Umbilical cord (tissue), 2 donors: ENCODE measurements around the gene CCDC9. TPM values are rescaled to one million over a fixed set of nuclear protein-coding genes. Genes with fewer than 3 reads are reported as not detected.
"Not testable (repeated sequence)": the region's sequence is repeated elsewhere in the genome, so short reads cannot be mapped to it uniquely, and the experiment has no call there.

Source experiments
- DNase-seq: peaks from one replicate; pipeline ENCODE4 v3.0.0-alpha.2; 2015; ENCODE audit warnings: low spot score
- total RNA-seq: library from RNA; depleted of rRNA; stranded (reverse); fragments of >200 nt; gene quantifications from one replicate; pipeline ENCODE4 v1.2.3, GENCODE V29; 2014; ENCODE audit warnings: low replicate concordance; ENCODE audit not compliant: insufficient read depth

CCDC9 gene
- total RNA-seq, 1 donor from 2014 or later = 4.6 TPM

DNA sequence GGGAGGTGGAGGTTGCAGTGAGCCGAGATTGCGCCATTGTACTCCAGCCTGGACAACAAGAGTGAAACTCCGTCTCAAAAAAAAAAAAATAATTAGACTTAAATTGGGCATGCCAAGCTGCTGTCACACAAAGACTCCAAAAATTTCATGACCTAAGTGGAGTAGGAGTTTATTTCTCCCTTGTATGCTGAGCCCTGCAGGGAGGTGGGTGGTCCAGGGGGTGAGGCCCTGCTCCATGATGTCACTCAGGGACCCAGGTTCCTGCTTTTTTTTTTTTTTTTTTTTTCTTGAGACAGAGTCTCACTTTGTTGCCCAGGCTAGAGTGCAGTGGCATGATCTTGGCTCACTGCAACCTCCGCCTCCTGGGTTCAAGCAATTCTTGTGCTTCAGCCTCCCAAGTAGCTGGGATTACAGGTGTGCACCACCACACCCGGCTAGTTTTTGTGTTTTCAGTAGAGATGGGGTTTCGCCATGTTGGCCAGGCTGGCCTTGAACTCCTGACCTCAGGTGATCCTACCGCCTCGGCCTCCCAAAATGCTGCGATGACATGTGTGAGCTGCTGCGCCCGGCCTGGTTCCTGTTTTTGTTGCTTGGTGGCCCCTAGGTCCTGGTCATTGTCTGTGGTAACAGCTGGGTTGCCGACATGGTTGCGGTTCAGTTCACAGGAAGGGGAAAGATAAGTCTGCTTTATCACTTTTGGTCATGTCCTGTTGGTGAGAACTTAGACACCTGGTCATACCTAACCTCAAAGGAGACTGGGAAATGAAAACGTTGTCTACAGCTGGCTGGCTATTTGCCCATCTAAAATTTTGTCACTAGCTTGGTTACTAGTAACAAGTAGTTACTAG lies 5.8 kb downstream of the CCDC9 start:
- DNase-seq = not testable (repeated sequence)

DNA sequence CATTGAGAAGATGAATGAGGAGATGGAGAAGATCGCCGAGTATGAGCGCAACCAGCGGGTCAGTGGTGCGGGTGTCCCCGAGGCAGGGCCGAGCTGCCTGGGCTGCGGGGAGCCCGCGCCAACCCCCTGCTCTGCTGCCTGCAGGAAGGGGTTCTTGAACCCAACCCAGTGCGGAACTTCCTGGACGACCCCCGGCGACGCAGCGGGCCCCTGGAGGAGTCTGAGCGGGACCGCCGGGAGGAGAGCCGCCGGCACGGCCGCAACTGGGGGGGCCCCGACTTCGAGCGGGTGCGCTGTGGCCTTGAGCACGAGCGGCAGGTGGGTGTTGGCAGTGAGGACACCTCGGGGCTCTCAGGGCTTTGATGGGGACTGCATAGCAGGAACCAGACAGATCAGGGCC lies 8.3 kb downstream of the CCDC9 start:
- no peak for DNase-seq

GRCh38 chr19:47266401-47266941 lies 10.1 kb downstream of the CCDC9 start:
- no peak for DNase-seq

GRCh38 chr19:47267350-47267759 lies 11.0 kb downstream of the CCDC9 start:
- no peak for DNase-seq

DNA sequence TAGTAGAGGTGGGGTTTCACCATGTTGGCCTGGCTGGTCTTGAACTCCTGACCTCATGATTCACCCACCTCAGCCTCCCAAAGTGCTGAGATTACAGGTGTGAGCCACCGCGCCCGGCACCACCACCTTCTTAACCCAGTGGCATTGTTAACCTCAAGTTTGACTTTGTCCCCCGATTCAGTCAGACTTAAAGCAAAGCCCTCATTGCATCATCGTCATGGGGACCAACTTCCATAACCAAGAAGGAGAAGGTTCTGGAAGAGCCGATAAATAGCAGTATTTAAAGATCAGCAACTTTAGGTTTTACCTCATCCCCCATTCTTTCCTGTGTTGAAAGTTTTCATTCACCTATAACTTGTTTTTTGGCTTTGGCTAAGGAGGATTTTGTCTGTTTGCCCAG lies 11.7 kb downstream of the CCDC9 start:
- DNase-seq = no peak

DNA sequence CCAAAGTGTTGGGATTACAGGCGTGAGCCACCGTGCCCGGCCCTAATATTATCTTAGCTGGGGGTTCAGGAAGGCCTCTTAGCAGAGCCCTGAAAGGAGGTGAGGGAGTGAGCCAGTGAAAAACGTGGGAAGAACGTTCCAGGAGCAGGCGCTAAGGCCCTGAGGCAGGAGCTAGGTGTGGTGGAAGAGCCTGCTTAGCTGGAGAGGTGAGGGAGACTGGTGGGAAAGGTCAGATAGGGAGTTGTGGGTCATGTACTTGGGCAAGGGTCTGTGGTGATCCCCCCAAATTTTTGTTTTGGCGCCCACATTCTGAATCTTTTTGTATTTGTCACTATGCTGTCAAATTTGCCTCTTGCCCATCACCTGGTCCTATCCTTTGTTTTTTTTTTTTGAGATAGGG lies 13.3 kb downstream of the CCDC9 start:
- DNase-seq = no peak

DNA sequence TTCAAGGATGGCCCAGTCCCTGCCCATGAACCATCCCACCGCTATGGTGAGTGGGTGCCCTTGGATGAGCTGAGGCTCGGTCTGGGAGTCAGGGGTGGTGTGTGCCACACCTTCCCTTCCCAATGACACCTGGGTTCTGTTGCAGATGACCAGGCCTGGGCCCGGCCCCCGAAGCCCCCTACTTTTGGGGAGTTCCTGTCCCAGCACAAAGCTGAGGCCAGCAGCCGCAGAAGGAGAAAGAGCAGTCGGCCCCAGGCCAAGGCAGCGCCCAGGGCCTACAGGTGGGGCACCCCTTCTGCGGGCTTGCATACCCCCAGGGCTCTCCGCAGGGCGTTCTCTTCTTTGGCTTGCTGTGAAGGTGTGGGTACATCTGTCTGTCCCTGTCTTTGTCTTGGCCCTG lies 14.1 kb downstream of the CCDC9 start:
- no peak for DNase-seq

GRCh38 chr19:47271949-47272348 lies 15.6 kb downstream of the CCDC9 start:
- DNase-seq = no peak

- peak; percentile 84 for DNase-seq
These were observed 16.4 kb downstream of the CCDC9 start for GRCh38 chr19:47272448-47273312.

DNA sequence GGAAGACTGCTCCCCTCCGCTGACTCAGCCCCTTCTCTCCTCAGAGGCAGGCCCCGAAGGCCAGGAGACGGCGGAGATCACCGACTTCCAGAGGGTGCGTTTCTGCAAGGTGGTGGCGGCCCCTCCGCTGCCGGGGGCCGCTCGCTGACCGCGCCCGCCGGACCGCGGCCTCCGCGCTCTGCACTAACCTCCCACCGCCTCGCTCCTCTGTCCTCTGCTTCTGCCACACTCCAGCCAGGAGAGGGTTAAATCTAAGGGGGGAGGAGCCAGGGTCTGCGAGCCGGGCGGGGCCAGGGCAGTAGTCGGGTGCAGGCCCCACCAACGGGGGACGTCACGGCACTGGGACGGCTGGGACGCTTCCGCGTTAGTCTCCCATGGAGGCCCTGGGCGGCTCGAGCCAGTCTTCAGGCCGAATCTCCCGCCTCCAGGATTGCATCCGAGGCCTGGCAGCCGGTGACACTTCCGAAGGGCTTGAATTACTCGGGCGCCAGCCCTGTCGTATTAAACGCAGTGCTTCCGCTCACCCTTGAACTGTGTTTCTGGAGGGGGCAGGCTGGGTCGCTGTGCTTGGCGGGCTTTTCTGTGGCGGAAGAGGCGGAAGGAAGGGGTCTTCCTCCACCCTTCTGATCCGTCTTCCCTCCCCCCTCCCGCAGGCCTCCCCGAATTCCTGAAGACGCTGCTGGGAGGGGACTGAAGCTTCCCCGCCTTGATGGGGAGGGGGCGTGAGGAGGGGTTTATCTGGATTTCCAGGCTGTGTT lies 17.2 kb downstream of the CCDC9 start:
- peak; percentile 98 for DNase-seq

DNA sequence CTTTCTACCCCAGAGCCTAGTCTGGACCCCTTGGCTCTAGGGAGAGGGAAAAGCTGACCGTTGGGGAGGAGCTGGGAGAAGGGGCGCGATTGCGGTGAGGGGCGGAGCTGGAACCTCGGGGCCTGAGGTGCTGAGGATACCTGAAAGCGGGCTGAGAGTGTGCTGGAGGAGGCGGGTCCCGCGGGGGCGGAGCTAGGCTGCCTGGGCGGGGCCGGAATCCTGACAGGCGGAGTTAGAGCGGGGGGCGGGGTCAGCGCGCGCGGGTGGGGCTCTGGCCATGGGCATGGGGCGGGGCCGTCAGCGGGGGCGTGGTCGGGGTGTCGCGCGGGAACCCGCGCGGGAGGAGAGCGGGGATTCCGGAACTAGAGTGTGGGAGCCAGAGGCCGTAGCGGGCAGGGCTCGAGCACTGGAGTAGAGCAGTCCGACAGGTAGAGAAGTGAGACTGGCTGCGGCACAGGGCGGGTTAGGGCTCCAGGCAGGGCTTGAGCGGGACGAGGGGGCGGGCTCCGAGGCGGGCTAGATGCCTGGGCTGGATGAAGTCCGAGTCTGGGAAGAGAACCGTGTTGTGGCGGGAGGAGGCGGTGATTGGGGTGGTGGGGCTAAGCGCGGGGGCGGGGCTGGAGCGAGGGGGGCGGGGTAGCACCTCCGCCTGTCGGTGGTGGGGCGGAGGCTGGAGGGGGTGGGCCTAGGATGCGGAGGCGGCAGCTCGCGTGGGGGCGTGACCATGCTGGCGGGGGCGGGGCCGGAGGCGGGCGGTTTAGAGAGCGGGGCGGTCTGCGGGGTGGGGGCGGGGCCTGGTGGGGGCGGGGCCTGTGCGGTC lies 18.0 kb downstream of the CCDC9 start, which contains the start of gene INAFM1:
Gene INAFM1, plus strand, starts transcription at position 815 of the 820 bp plus-strand sequence. CDS start 35 bp downstream, outside the sequence.
- peak; percentile 96 for DNase-seq

- peak; percentile 40 for DNase-seq
These were observed 18.8 kb downstream of the CCDC9 start for GRCh38 chr19:47274891-47275761.

DNA sequence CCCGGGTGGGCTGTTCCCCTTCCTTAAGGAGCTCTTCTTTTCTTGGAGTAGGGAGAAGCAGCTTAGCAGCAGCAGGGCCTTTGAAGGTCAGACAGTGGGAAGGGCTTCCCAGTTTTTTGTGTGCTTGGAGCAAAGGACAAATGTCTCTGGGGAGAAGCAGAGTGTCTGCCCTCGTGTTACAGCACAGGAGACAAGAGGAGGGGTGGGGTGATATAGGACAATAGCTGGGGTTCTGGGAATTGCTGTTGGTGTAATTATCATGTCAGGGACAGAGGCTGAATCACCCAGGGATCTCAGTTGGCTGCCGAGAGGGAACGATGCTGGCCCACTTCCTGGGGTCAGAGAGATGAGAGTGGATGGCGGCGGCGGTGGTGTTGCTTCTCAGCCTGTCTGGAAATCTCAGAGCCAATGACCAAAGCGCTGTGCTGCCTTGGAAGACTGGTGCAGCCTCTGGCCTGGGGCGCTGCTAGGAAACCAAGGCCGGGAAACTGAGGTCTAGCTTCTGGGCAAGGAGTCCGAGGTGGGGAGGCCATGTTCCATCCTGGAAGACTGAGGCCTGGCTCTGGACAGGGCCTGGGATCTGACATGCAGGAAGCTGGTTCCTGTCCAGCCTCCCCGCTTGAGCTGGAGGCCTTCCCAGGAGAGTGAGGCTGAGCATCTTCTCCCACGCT lies 19.6 kb downstream of the CCDC9 start:
- no peak for DNase-seq

GRCh38 chr19:47276513-47276912 lies 20.2 kb downstream of the CCDC9 start:
- not testable (repeated sequence) for DNase-seq

DNA sequence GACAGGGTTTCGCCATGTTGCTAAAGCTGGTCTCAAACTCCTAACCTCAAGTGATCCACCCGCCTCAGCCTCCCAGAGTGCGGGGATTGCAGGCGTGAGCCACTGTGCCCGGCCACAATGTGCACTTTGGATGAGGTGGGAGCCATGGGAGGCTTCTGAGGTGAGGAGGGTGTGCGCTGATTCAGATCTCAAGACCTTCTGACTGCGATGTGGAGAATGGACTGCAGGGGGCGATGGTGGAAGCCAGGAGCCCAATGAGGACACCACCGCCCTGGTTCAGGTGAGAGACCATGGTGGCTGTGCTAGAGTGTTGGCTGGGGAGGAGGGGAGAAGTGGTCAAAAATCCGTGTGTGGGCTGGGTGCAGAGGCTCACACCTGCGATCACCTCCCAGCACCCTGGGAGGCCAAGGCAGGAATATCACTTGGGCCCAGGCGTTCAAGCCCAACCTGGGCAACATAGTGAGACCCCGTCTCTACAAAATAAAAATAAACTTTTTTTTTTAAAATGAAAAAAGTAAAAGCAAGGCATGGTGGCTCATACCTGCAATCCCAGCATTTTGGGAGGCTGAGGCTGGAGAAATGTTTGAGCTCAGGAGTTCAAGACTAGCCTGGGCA lies 24.0 kb downstream of the CCDC9 start:
- DNase-seq = no peak

- no peak for DNase-seq
These were observed 27.2 kb downstream of the CCDC9 start for GRCh38 chr19:47283405-47284059.

GRCh38 chr19:47284324-47284899 lies 28.1 kb downstream of the CCDC9 start:
- DNase-seq = peak; percentile 74

DNA sequence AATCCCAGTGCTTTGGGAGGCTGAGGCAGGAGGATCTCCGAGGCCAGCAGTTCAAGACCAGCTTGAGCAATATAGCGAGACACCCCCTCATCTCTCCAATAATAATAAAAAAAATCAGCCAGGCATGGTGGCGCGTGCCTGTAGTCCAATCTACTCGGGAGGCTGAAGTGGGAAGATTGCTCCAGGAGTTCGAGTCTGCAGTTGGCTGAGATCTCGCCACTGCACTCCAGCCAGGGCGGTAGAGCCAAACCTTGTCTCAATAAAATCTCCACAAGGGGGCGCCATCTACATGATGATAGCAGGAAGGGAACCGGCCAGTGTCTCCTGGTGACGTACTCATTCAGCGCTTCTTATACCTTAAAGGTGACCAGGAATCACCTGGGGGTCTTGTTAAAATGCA lies 39.7 kb downstream of the CCDC9 start:
- peak; percentile 77 for DNase-seq
